A549 (cell line): ENCODE results near the gene OTUD6A. TPM values are rescaled to one million over a fixed set of nuclear protein-coding genes. Genes with fewer than 3 reads are reported as not detected.

ENCODE experiments used
- ATAC-seq, 2 experiments: fragments of 200-7000 bp in 1 of 2; fragments of >200 bp in 1 of 2; cut with Nextera tagmentation in 1 of 2; cut with Tn5 transposase in 1 of 2; 3 replicates each; pipeline versions ENCODE4 v1.8.0 to v1.9.1; 2018 to 2020; ENCODE audit warnings: mild to moderate bottlenecking in 1 of 2, moderate library complexity in 1 of 2
- CTCF ChIA-PET: fragments of 300-600 bp; sonication (Branson Sonifier 250); formaldehyde crosslinking; extraction: SDS; loops from one replicate; lab custom pipeline; 2021; ENCODE audit warnings: antibody characterized with exemption, inconsistent platforms; lab: Yijun Ruan, JAX
- POLR2A ChIA-PET: fragments of 350-600 bp; formaldehyde crosslinking; extraction: SDS; loops from one replicate; lab custom pipeline; 2021; ENCODE audit warnings: antibody characterized with exemption, inconsistent platforms; lab: Yijun Ruan, JAX
- DNase-seq, 2 experiments: peaks; one replicate each; pipeline versions ENCODE4 v3.0.0 to v3.0.0-alpha.2; 2011 to 2016; ENCODE audit warnings: low read depth in 1 of 2, low spot score in 1 of 2
- FAIRE-seq: peaks from 2 replicates; lab custom pipeline; 2011; peaks lifted over from hg19 to GRCh38; lab: Jason Lieb, UNC
- H3K27ac ChIP-seq, 2 experiments: fragments of >200 bp; sonication (Bioruptor Twin); formaldehyde crosslinking; 3 replicates each; pipeline ENCODE4 v1.5.1; 2016 to 2017
- H3K4me1 ChIP-seq: fragments of >200 bp; sonication (Bioruptor Twin); formaldehyde crosslinking; 3 replicates; pipeline ENCODE4 v1.6.1; 2016
- H3K4me2 ChIP-seq: fragments of >200 bp; sonication (Bioruptor Twin); formaldehyde crosslinking; 3 replicates; pipeline ENCODE4 v1.6.1; 2016
- H3K4me3 ChIP-seq: fragments of >200 bp; sonication (Bioruptor Twin); formaldehyde crosslinking; 3 replicates; pipeline ENCODE4 v1.5.1; 2016
- H3K9me3 ChIP-seq: fragments of >200 bp; sonication (Bioruptor Twin); formaldehyde crosslinking; 3 replicates; pipeline ENCODE4 v1.6.1; 2016
- ATOH8 ChIP-seq: fragments of 250-450 bp; sonication (Bioruptor Pico); IDR thresholded peaks from 2 replicates; pipeline ENCODE4 v1.5.0; 2020; ENCODE audit warnings: low read depth, mild to moderate bottlenecking, moderate library complexity
- CBX2 ChIP-seq: fragments of 200-600 bp; sonication (generic); IDR thresholded peaks from 2 replicates; pipeline ENCODE4 v1.6.1; 2016; ENCODE audit warnings: low read depth, mild to moderate bottlenecking, borderline replicate concordance
- CEBPB ChIP-seq, 2 experiments: fragments of >200 bp in 1 of 2; sonication (Bioruptor Twin) in 1 of 2; formaldehyde crosslinking in 1 of 2; IDR thresholded peaks; 2 replicates each; pipeline ENCODE4 v1.6.1; 2012 to 2016
- CHD2 ChIP-seq: fragments of 150-350 bp; IDR thresholded peaks from 2 replicates; pipeline ENCODE4 v1.6.1; 2014; ENCODE audit warnings: low read length; ENCODE audit not compliant: partially characterized antibody
- EHF ChIP-seq: fragments of 250-450 bp; sonication (Bioruptor Pico); IDR thresholded peaks from 2 replicates; pipeline ENCODE4 v1.5.0; 2020; ENCODE audit warnings: mild to moderate bottlenecking
- EHMT2 ChIP-seq: fragments of 200-600 bp; sonication (generic); IDR thresholded peaks from 2 replicates; pipeline ENCODE4 v1.6.1; 2016; ENCODE audit warnings: antibody characterized with exemption, low read depth, mild to moderate bottlenecking, moderate library complexity
- EP300 ChIP-seq, 2 experiments: fragments of >200 bp; sonication (Bioruptor Twin); formaldehyde crosslinking; IDR thresholded peaks; 2 replicates in 1 of 2; 3 replicates in 1 of 2; pipeline ENCODE4 v1.6.1; 2016 to 2017
- ESRRA ChIP-seq: fragments of 150-350 bp; IDR thresholded peaks from 2 replicates; pipeline ENCODE4 v1.6.1; 2014; ENCODE audit warnings: mild to moderate bottlenecking, low read length, borderline replicate concordance
- FOSB ChIP-seq: fragments of 250-450 bp; sonication (Bioruptor Pico); IDR thresholded peaks from 2 replicates; pipeline ENCODE4 v1.5.0; 2020; ENCODE audit warnings: mild to moderate bottlenecking, moderate library complexity
- FOXS1 ChIP-seq: fragments of 250-450 bp; sonication (Bioruptor Pico); IDR thresholded peaks from 2 replicates; pipeline ENCODE4 v1.5.0; 2020; ENCODE audit warnings: mild to moderate bottlenecking, moderate library complexity
- GATA3 ChIP-seq: IDR thresholded peaks from 2 replicates; pipeline ENCODE4 v1.6.1; 2012; ENCODE audit warnings: borderline replicate concordance
- HDAC2 ChIP-seq: fragments of 200-600 bp; sonication (generic); IDR thresholded peaks from 2 replicates; pipeline ENCODE4 v1.6.1; 2016
- HOXB13 ChIP-seq: fragments of 250-450 bp; sonication (Bioruptor Pico); IDR thresholded peaks from 2 replicates; pipeline ENCODE4 v1.5.0; 2020; ENCODE audit warnings: low read depth, mild to moderate bottlenecking, moderate library complexity
- HOXB5 ChIP-seq: fragments of 250-450 bp; sonication (Bioruptor Pico); IDR thresholded peaks from 2 replicates; pipeline ENCODE4 v1.5.0; 2020; ENCODE audit warnings: mild to moderate bottlenecking, moderate library complexity
- JUNB ChIP-seq: fragments of >200 bp; sonication (Bioruptor Twin); formaldehyde crosslinking; IDR thresholded peaks from 2 replicates; pipeline ENCODE4 v1.6.1; 2016
- KDM1A ChIP-seq: fragments of 200-600 bp; sonication (generic); IDR thresholded peaks from 2 replicates; pipeline ENCODE4 v1.6.1; 2016; ENCODE audit warnings: low read depth, mild to moderate bottlenecking
- MAFK ChIP-seq: fragments of 450-650 bp; IDR thresholded peaks from 2 replicates; pipeline ENCODE4 v1.6.1; 2014; ENCODE audit not compliant: partially characterized antibody
- MAX ChIP-seq: IDR thresholded peaks from 2 replicates; pipeline ENCODE4 v1.6.1; 2012
- NPAS2 ChIP-seq: fragments of 250-450 bp; sonication (Bioruptor Pico); IDR thresholded peaks from 2 replicates; pipeline ENCODE4 v1.8.0; 2022; ENCODE audit warnings: mild to moderate bottlenecking, moderate library complexity, borderline replicate concordance
- NR3C1 ChIP-seq: fragments of >200 bp; sonication (Bioruptor Twin); formaldehyde crosslinking; IDR thresholded peaks from 3 replicates; pipeline ENCODE4 v1.6.1; 2017
- PBX3 ChIP-seq: IDR thresholded peaks from 2 replicates; pipeline ENCODE4 v1.6.1; 2012
- PHF8 ChIP-seq: fragments of 200-600 bp; sonication (generic); IDR thresholded peaks from 2 replicates; pipeline ENCODE4 v1.6.1; 2016; ENCODE audit warnings: low read depth, mild to moderate bottlenecking, antibody characterized with exemption, moderate library complexity, borderline replicate concordance
- POLR2A ChIP-seq: IDR thresholded peaks from 2 replicates; pipeline ENCODE4 v1.6.1; 2012; ENCODE audit warnings: mild to moderate bottlenecking, low read length
- POLR2AphosphoS2 ChIP-seq: conservative IDR thresholded peaks from 2 replicates; pipeline ENCODE4 v1.6.1; 2012; ENCODE audit warnings: low read length, improper control_type of control experiment, inconsistent platforms
- RAD21 ChIP-seq, 2 experiments: fragments of >200 bp in 1 of 2; sonication (Bioruptor Twin) in 1 of 2; formaldehyde crosslinking in 1 of 2; IDR thresholded peaks in 1 of 2; conservative IDR thresholded peaks in 1 of 2; 2 replicates in 1 of 2; 3 replicates in 1 of 2; pipeline ENCODE4 v1.6.1; 2012 to 2018; ENCODE audit warnings: inconsistent platforms in 1 of 2
- RCOR1 ChIP-seq: fragments of 150-350 bp; IDR thresholded peaks from 2 replicates; pipeline ENCODE4 v1.6.1; 2014; ENCODE audit warnings: antibody characterized with exemption, low read length, low read depth
- RFX5 ChIP-seq: fragments of 450-650 bp; IDR thresholded peaks from 2 replicates; pipeline ENCODE4 v1.7.1; 2014; ENCODE audit warnings: antibody characterized with exemption, mild to moderate bottlenecking, moderate library complexity
- TP53 ChIP-seq: fragments of 250-450 bp; sonication (Bioruptor Pico); IDR thresholded peaks from 2 replicates; pipeline ENCODE4 v1.5.0; 2021; ENCODE audit warnings: mild to moderate bottlenecking, moderate library complexity
- USF2 ChIP-seq: fragments of 450-650 bp; IDR thresholded peaks from 2 replicates; pipeline ENCODE4 v1.6.1; 2014; ENCODE audit warnings: antibody characterized with exemption
- ZSCAN20 ChIP-seq: fragments of 250-450 bp; sonication (Bioruptor Pico); IDR thresholded peaks from 2 replicates; pipeline ENCODE4 v1.8.0; 2022; ENCODE audit warnings: mild to moderate bottlenecking, moderate library complexity
- WGBS: methylation state at CpG from one replicate; pipeline ENCODE4 v1.1.6; 2017; ENCODE audit errors: missing lambda C conversion rate; 5-methylcytosine and 5-hydroxymethylcytosine counted together
- polyA plus RNA-seq, 4 experiments: library from polyadenylated mRNA; depleted of rRNA in 3 of 4; stranded (reverse); fragments of >200 nt; fragmentation: RNase III in 1 of 4; extraction: RNeasy Plus Mini Kit Qiagen cat#74134 plus additional on column Dnase treatment in 1 of 4; gene quantifications; 2 replicates in 3 of 4; 3 replicates in 1 of 4; pipeline ENCODE4 v1.2.3, GENCODE V29; 2011 to 2017
- TF ChIP-seq, protein P1 (sequence below): IDR thresholded peaks from 2 replicates; pipeline ENCODE4 v1.6.1; 2012; ENCODE audit warnings: low read depth, borderline replicate concordance
- TF ChIP-seq, protein P2 (sequence below): fragments of 200-600 bp; sonication (generic); IDR thresholded peaks from 2 replicates; pipeline ENCODE4 v1.6.1; 2016; ENCODE audit warnings: antibody characterized with exemption, mild to moderate bottlenecking, moderate library complexity

OTUD6A gene
- polyA plus RNA-seq, 2 of the 4 experiments (the other 2 are of a cell fraction) = not detected

GRCh38 chrX:70079870-70080269, 17.6 kb downstream of the OTUD6A start:
- no peak overlapping the region for H3K27ac ChIP-seq
- H3K9me3 ChIP-seq = no peaks in the 10 kb centered on the region
- POLR2A ChIA-PET = no interaction called here
- DNase-seq = no peak
- H3K4me1 ChIP-seq = no peaks in the 10 kb centered on the region
- H3K4me3 ChIP-seq = no peak overlapping the region
- TF ChIP-seq HDAC2 (no peak), MAFK (no peak), RAD21 (conservative IDR thresholded peaks at IDR 0.05 in 1 of 2, IDR thresholded peaks at IDR 0.05 in 1 of 2) (no peak), POLR2A (no peak), KDM1A (no peak), PBX3 (no peak), RFX5 (no peak), FOSB (CRISPR knock-in tag) (no peak), HOXB13 (CRISPR knock-in tag) (no peak), MAX (no peak), ATOH8 (CRISPR knock-in tag) (no peak), CBX2 (no peak), TP53 (CRISPR knock-in tag) (no peak), ZSCAN20 (no peak), EHMT2 (no peak), CEBPB (IDR thresholded peaks at IDR 0.05) (no peak), NPAS2 (CRISPR knock-in tag) (no peak)
- TF ChIP-seq, protein P1, sequence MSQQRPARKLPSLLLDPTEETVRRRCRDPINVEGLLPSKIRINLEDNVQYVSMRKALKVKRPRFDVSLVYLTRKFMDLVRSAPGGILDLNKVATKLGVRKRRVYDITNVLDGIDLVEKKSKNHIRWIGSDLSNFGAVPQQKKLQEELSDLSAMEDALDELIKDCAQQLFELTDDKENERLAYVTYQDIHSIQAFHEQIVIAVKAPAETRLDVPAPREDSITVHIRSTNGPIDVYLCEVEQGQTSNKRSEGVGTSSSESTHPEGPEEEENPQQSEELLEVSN = no peak
- TF ChIP-seq, all 56 proteins: peak for 0
- FAIRE-seq (no peak), ATAC-seq (no peak)
- H3K4me2 ChIP-seq = no peak overlapping the region
- CTCF ChIA-PET = interaction anchor here (0.6 to 1.5 kb wide), 3 partner anchors 17 to 198 kb away, joined by 3 to 4 read pairs (median 3); no protein-coding TSS in a partner anchor
- WGBS = 41% methylated on average over 3 of the region's 3 CpGs

DNA sequence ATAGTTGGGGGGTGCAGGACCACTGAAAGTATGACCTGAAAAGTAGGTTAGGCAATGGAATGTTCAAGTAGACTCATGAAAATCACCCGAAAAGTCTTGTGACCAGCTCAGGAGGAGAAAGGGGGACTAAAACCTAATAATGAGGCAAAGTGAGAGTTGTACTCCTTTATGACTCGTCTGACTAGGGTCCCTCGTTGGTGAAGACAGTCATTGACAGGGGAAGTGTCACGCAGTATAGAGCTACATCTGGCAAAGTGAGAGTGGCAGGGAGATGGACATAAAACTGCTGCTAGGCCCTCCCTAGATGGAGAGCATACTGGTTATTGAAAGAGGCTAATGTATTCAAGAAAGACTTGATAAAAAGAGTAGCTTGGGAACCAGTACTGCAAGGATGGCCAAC, 20.5 kb downstream of the OTUD6A start:
- TF ChIP-seq NR3C1 (no peak), HOXB13 (CRISPR knock-in tag) (no peak), FOXS1 (CRISPR knock-in tag) (no peak), EHF (no peak), POLR2AphosphoS2 (no peak), ESRRA (no peak), GATA3 (no peak), CHD2 (no peak), USF2 (no peak), EP300 (IDR thresholded peaks at IDR 0.05) (no peak), HOXB5 (CRISPR knock-in tag) (no peak), RCOR1 (no peak), JUNB (no peak), POLR2A (no peak), NPAS2 (CRISPR knock-in tag) (no peak), PHF8 (no peak)
- TF ChIP-seq, protein P2, sequence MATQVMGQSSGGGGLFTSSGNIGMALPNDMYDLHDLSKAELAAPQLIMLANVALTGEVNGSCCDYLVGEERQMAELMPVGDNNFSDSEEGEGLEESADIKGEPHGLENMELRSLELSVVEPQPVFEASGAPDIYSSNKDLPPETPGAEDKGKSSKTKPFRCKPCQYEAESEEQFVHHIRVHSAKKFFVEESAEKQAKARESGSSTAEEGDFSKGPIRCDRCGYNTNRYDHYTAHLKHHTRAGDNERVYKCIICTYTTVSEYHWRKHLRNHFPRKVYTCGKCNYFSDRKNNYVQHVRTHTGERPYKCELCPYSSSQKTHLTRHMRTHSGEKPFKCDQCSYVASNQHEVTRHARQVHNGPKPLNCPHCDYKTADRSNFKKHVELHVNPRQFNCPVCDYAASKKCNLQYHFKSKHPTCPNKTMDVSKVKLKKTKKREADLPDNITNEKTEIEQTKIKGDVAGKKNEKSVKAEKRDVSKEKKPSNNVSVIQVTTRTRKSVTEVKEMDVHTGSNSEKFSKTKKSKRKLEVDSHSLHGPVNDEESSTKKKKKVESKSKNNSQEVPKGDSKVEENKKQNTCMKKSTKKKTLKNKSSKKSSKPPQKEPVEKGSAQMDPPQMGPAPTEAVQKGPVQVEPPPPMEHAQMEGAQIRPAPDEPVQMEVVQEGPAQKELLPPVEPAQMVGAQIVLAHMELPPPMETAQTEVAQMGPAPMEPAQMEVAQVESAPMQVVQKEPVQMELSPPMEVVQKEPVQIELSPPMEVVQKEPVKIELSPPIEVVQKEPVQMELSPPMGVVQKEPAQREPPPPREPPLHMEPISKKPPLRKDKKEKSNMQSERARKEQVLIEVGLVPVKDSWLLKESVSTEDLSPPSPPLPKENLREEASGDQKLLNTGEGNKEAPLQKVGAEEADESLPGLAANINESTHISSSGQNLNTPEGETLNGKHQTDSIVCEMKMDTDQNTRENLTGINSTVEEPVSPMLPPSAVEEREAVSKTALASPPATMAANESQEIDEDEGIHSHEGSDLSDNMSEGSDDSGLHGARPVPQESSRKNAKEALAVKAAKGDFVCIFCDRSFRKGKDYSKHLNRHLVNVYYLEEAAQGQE = no peak
- WGBS = 45% methylated on average over 4 of the region's 4 CpGs
- ATAC-seq (no peak), FAIRE-seq (no peak), DNase-seq (no peak)
- Histone ChIP-seq H3K4me1 (no peaks in the 10 kb centered on the region), H3K4me2 (no peak overlapping the region), H3K9me3 (no peaks in the 10 kb centered on the region), H3K4me3 (no peak overlapping the region), H3K27ac (no peak overlapping the region)
- ChIA-PET CTCF (interaction anchor here (1.6 kb wide), 1 partner anchor 13 kb away, joined by 5 read pairs; no protein-coding TSS in a partner anchor), POLR2A (no interaction called here)
